Stomach (tissue), 4 donors: ENCODE results near the gene SND1.

Source experiments
- CTCF ChIP-seq, 7 experiments: fragments of 450-650 bp in 4 of 7; fragments of 200-600 bp in 3 of 7; sonication (generic) in 3 of 7; IDR thresholded peaks; one replicate each; pipeline ENCODE4 v1.5.1; 2016 to 2019; ENCODE audit warnings: antibody characterized with exemption in 7 of 7, control low read depth in 2 of 7, mild to moderate bottlenecking in 1 of 7
- POLR2A ChIP-seq, 4 donors: fragments of 450-650 bp; IDR thresholded peaks; one replicate each; pipeline ENCODE4 v1.6.1; 2016; ENCODE audit warnings: antibody characterized with exemption in 4 of 4, control low read depth in 2 of 4, mild to moderate bottlenecking in 1 of 4, moderate library complexity in 1 of 4
- POLR2AphosphoS5 ChIP-seq, 3 donors: sonication (generic); formaldehyde crosslinking; IDR thresholded peaks; one replicate each; pipeline ENCODE4 v1.6.1; 2016; ENCODE audit warnings: antibody characterized with exemption in 3 of 3

DNA sequence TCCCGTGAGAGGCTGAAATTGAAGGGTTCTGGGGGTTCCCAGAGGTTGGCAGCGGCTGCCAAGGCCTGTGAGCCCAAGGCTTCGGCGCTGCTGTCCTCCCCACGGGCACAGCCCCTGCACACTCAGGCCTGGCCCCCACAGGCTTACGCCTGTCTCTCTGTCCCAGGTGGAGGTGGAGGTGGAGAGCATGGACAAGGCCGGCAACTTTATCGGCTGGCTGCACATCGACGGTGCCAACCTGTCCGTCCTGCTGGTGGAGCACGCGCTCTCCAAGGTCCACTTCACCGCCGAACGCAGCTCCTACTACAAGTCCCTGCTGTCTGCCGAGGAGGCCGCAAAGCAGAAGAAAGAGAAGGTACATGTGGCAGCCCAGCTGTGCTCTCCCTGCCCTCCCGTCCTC lies 422.3 kb downstream of the SND1 start:
- TF ChIP-seq CTCF (IDR thresholded peaks at IDR 0.05), result no peak
- no peak for TF ChIP-seq POLR2A (IDR thresholded peaks at IDR 0.05)
- TF ChIP-seq POLR2AphosphoS5 (IDR thresholded peaks at IDR 0.05), result no peak
